Activated CD8-positive, alpha-beta memory T cell treated with anti-CD3 and anti-CD28 coated beads for 4 hours (primary cell): ENCODE results near the gene MYOF.

Experiments
- DNase-seq, 2 donors: peaks; one replicate each; pipeline ENCODE4 v3.0.0-alpha.2; 2020; ENCODE audit warnings: low read depth in 2 of 2

Gene MYOF

GRCh38 chr10:93482145-93482834, at the start of gene MYOF:
Gene MYOF, minus strand, starts transcription at chr10:93482334. Its CDS starts 140 bp downstream, at chr10:93482194.
- peak in 1 of 2 donors; percentile 5 for DNase-seq

DNA sequence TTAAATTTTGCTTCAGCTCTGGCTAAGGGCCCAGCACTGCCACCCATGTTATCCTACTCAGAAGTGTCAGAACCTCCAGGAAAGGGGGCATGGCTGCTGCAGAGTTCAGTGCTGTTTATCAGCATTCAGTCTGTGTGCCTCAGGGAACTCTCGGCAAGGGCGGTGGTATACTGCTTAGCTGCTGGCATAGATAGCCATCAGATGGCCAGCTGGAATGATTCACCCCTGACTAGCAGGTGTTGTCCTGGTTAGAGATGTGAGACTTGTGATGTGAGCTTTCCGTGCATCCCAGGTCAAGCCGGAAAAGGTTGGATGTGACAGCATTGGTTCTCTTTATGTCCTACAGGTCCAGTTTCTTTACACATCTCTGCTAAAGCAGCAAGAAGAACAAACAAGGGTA, 36.4 kb upstream of the MYOF start:
- DNase-seq = no peak

- DNase-seq = no peak
Measured at GRCh38 chr10:93516006-93516380, 33.9 kb upstream of the MYOF start.

- DNase-seq = no peak
Measured at GRCh38 chr10:93515071-93516005, 33.2 kb upstream of the MYOF start.

- DNase-seq = no peak
Measured at GRCh38 chr10:93514521-93514920, 32.4 kb upstream of the MYOF start.

- no peak for DNase-seq
Measured at GRCh38 chr10:93513091-93513490, 31.0 kb upstream of the MYOF start.

DNA sequence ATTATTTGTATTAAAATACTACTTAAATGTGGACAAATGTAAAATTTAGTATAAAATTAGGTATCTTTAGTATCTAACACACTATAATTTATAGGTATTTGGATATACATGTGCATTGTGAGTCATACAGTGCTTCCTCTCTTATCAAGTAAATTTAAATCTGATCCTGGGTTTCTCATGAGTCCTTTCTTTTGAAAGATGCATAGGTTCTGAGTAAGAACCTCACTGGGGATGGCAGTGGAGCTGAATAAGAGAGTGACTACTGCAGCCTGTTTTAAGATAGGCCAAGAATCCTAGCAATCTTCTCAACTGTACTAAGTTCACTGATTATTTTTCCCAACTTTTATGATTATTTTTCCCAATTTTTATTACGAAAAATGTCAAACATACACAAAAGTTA, 30.4 kb upstream of the MYOF start:
- DNase-seq = no peak

DNA sequence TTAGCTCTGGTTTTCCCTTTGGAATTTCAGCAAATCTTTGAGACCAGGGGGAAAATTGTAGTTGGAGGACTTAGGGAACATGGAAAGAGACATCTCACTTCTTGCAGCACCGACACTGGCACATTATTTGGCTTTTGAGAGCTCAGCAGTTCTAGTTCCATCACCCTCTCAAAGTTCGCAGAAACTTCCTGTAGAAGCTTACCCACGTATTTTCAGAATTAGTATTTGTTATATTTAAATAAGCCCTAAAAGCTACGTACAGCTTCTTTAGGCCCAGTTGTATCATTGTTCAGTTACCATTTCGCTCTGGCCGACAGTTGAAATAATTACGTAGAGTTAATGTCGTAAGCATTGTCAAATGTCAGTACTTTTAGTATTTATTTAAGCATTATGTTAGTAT, 27.7 kb upstream of the MYOF start:
- DNase-seq = no peak

DNA sequence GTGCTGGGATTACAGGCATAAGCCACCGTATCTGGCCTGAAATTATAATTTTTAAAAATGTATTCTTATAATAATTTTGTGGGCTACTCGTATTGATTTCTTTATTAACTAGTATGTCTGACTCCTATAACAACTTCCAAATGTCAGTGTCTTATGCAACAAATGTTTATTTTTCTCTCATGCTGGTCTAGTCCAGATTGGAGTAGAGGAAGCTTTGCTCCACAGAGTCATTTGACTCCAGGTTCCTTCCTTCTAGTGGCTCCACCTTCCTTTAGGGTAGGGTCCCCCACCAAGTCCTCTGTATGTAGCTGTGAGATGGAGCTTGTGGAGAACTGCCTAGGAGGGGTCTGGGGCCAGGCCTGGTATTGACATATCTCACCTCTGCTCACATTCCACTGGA, 22.9 kb upstream of the MYOF start:
- no peak for DNase-seq

- DNase-seq = no peak
Measured at GRCh38 chr10:93503075-93503474, 20.9 kb upstream of the MYOF start.

- DNase-seq = no peak
Measured at GRCh38 chr10:93501650-93502049, 19.5 kb upstream of the MYOF start.

DNA sequence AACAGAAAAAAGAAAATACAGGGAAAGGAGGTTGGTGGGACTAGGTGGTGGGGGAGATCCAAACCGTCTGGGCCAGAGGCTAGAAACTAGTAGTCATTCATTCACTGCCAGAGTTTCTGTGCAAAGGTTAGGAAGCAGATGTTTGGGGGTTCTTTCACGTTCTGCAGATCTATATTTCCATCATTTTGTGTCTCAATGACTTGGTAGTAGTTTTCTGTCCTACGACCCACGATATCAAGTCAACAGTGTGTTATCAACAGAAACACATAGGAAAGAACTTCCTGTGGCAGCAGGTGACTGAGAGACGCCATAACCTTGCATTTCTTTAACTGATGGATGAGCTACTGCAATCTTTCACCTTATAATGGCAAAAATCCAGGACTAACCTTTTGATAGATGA, 16.0 kb upstream of the MYOF start:
- no peak for DNase-seq

- peak; percentile 88 to 90 for DNase-seq
Measured at GRCh38 chr10:93496322-93497041, 14.3 kb upstream of the MYOF start, which contains the start of gene CEP55. Gene CEP55, plus strand, starts transcription at chr10:93496612. Its CDS starts 3,440 bp downstream, at chr10:93500052.

DNA sequence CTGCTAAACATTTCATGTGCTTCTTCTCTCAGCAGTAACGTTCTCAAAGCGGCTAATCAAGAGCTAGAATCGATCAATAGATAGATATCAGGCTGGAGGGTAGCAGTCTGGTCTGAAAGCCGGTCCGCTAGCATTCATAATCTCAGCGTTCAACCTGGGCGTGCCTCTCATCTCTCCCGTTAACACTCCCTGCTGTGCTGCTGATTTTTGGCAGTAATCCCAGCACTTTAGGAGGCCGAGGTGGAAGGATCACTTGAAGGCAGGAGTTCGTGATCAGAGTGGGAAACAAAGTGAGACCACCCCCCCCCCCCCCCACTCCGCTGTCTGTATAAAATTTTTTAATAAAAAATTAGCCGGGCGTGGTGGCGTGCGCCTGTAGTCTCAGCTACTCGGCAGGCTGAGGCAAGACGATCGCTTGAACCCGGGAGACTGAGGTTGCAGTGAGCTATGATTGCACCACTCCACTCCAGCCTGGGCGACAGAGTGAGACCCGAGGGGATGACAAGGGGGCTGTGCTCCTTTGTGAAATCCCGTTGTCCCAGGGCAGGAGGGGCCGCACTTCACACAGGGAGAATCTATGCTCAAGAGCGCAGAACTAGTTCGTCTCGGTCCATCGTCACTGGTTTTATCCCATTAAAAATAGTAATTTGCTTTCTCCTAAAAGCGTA, 13.7 kb upstream of the MYOF start:
- no peak for DNase-seq

- DNase-seq = no peak
Measured at GRCh38 chr10:93494494-93494893, 12.4 kb upstream of the MYOF start.

DNA sequence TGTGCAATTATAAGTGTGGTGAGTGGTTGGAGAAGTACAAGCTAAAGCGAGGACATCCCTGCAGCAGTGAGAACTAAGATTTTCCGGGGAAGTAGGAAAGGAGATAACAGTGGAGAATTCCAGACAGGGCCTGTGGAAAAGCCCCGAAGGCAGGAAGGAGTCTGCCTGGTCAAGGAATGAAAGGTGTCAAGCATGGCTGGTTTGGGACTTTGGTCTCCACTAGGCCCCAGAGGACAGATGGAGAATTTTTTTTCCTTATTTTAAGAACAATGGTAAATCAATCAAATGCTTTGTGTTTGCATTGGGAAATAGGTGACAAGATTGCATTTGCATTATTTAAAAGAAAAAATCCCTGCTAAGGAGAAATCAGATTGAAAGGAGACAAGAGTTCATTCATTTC, 11.0 kb upstream of the MYOF start:
- DNase-seq = no peak

DNA sequence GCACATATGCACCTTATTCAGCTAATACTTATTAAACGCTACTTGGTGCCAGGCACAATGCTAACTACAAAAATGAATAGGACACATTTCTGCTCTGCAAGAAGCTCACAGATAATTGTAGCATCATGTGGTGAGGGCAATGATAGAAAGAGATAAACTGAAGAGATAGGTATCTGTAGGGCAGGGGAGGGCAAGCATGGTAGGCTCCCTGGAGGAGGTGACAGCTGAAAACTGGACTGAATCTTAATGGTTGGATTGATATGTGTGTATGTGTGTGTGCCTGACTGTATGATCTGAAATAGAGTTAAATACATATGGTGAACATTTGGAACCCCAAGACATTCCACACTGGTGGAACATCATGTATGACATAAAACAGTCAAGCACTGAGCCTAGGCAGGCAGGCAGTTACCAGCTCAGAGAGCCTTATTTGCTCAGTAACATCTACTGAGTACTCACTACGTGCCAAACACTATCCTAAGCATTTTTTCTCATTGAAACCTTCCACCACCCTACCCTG, 9.5 kb upstream of the MYOF start:
- no peak for DNase-seq

DNA sequence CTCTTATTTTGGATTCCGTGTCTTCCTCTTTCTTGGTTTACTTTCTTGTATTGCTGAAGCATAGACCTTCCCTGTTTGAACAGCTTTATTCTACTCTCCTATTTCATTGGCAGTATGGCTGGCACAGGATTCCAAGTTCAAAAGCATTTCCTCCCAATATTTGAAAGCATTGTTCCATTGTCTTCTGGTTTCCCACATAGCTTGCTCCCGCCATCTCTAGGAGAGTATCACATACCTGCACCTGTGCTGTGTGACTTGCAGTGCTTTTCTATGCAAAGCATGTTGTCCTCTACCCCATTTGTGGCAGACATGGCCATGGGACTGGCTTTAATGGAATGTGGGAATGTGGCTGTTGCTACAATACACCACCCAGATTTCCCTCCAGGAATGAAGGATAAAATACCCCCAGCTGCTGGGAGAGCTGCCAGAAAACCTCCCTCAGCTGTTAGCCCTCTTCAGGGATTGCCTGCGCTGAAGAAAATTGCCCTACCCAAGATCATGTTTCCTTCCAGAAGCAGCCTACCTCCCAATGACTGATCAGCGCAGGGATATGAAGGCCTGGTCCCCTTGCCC, 6.9 kb upstream of the MYOF start:
- no peak for DNase-seq

- no peak for DNase-seq
Measured at GRCh38 chr10:93485690-93486089, 3.6 kb upstream of the MYOF start.

DNA sequence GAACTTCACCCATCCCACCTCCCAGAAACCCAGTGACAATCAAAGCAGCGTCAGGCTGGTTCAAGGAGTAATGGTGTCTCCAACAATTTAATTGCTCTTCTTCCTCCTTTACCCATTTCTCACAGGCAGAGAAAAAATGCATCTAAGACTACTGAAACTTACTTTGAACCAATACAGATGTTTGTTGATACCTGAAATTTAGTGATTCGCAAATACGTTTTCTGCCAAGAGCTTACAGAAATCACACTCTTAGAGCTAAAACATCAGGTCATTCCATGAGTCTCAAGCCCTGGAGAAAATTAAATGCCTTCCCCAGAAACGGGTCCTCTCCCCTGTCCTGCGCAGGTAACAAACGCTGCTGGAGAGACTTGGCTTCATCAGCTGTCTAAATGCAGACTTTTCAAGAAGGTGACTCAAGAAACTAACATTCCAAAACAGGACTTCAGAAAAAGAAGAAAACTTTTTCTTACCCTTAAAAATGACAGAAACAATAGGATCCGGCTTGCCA, 443 bp downstream of the MYOF start:
- no peak for DNase-seq

DNA sequence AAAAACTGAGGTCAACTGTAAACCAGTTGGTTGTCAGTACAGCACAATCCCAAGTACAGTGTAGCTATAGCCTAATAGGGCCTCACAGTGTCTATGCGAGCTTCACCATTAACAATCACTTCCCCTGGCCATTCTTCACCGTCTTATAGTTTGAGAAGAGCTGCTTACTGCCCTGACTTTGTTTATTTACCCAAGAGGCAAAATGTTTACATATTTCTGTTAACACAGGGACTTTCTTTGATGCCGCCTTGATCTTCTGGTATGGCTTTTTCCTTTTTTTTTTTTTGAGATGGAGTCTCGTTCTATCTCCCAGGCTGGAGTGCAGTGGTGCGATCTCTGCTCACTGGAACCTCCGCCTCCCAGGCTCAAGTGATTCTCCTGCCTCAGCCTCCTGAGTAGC, 3.3 kb downstream of the MYOF start:
- no peak for DNase-seq
